K562 (cell line): ENCODE measurements around the gene IFTAP. TPM values are rescaled to one million over a fixed set of nuclear protein-coding genes. Genes with fewer than 3 reads are reported as not detected.

Source experiments
- ATAC-seq: fragments of 200-7000 bp; cut with Tn5 transposase; 3 replicates; pipeline ENCODE4 v1.9.1; 2020; ENCODE audit warnings: moderate library complexity
- BruUV-seq: library from RNA; stranded (reverse); fragments of 400-500 nt; replicated peaks from 2 replicates; lab custom pipeline; 2021; lab: Mats Ljungman, UMichigan
- CTCF ChIA-PET: fragments of 300-600 bp; formaldehyde crosslinking; extraction: SDS; loops from one replicate; lab custom pipeline; 2021; ENCODE audit warnings: low intra/inter-chr PET ratio; lab: Yijun Ruan, JAX
- POLR2A ChIA-PET: fragments of 300-600, 350-650 bp; sonication (Branson Sonifier 250); formaldehyde crosslinking; extraction: SDS; loops from one replicate; lab custom pipeline; 2021; ENCODE audit warnings: antibody characterized with exemption, inconsistent platforms; lab: Yijun Ruan, JAX
- DNase-seq, 4 experiments: peaks; one replicate each; pipeline versions ENCODE4 v3.0.0 to v3.0.0-alpha.2; 2011 to 2018; ENCODE audit warnings: low spot score in 3 of 4, mixed read lengths in 3 of 4; ENCODE audit errors: extremely low read depth in 1 of 4
- FAIRE-seq: peaks from 2 replicates; lab custom pipeline; 2011; peaks lifted over from hg19 to GRCh38; lab: Jason Lieb, UNC
- H2AFZ ChIP-seq: 2 replicates; pipeline ENCODE4 v1.6.0; 2011; ENCODE audit warnings: low read depth, low read length, control low read depth, inconsistent platforms
- H3K27ac ChIP-seq: fragments of 200-600 bp; 3 replicates; pipeline ENCODE4 v1.8.0; 2011; ENCODE audit warnings: low read depth, mild to moderate bottlenecking, control low read depth, inconsistent platforms, low read length, moderate library complexity, mixed read lengths; ENCODE audit errors: extremely low read depth
- H3K27me3 ChIP-seq, 2 experiments: fragments of 300-600 bp in 1 of 2; 2 replicates in 1 of 2; 3 replicates in 1 of 2; pipeline versions ENCODE4 v1.6.0 to v1.8.0; 2011; ENCODE audit warnings: inconsistent platforms in 2 of 2, low read length in 2 of 2, mild to moderate bottlenecking in 1 of 2, mixed read lengths in 1 of 2, moderate library complexity in 1 of 2; ENCODE audit not compliant: control insufficient read depth in 2 of 2, insufficient read depth in 2 of 2
- H3K36me3 ChIP-seq: fragments of 300-600 bp; 3 replicates; pipeline ENCODE4 v1.8.0; 2011; ENCODE audit warnings: mild to moderate bottlenecking, low read length, inconsistent platforms; ENCODE audit not compliant: control insufficient read depth, insufficient read depth
- H3K4me1 ChIP-seq, 2 experiments: fragments of 200-600 bp in 1 of 2; replicated peaks in 1 of 2; 2 replicates in 1 of 2; 3 replicates in 1 of 2; pipeline versions ENCODE4 v1.5.1 to v1.8.0; 2011; ENCODE audit warnings: inconsistent platforms in 2 of 2, low read length in 2 of 2, mild to moderate bottlenecking in 1 of 2, mixed read lengths in 1 of 2, moderate library complexity in 1 of 2; ENCODE audit not compliant: control insufficient read depth in 2 of 2, insufficient read depth in 2 of 2
- H3K4me2 ChIP-seq: 2 replicates; pipeline ENCODE4 v1.6.1; 2011; ENCODE audit warnings: low read length, control low read depth, inconsistent platforms, mixed read lengths; ENCODE audit not compliant: insufficient read depth
- H3K4me3 ChIP-seq: fragments of 200-600 bp; sonication (generic), shearing (Covaris generic); 2 replicates; pipeline ENCODE4 v1.5.1; 2016; ENCODE audit warnings: control low read depth, inconsistent platforms
- H3K79me2 ChIP-seq: fragments of 200-600 bp; 3 replicates; pipeline ENCODE4 v1.8.0; 2011; ENCODE audit warnings: low read length, inconsistent platforms; ENCODE audit not compliant: control insufficient read depth, insufficient read depth
- H3K9ac ChIP-seq, 2 experiments: 2 replicates each; pipeline versions ENCODE4 v1.6.0 to v1.6.1; 2011; ENCODE audit warnings: low read depth in 2 of 2, low read length in 2 of 2, control low read depth in 1 of 2, inconsistent platforms in 1 of 2, mild to moderate bottlenecking in 1 of 2, mixed read lengths in 1 of 2; ENCODE audit not compliant: insufficient read depth in 1 of 2
- H3K9me1 ChIP-seq: one replicate; pipeline ENCODE4 v1.6.0; 2011; ENCODE audit warnings: inconsistent platforms, mild to moderate bottlenecking, low read length, moderate library complexity; ENCODE audit not compliant: control insufficient read depth, insufficient read depth
- H3K9me3 ChIP-seq: replicated peaks from 2 replicates; pipeline ENCODE4 v1.5.1; 2011; ENCODE audit warnings: low read depth, low read length, inconsistent platforms; ENCODE audit not compliant: control insufficient read depth, insufficient read depth
- H4K20me1 ChIP-seq: replicated peaks from 2 replicates; pipeline ENCODE4 v1.6.1; 2011; ENCODE audit warnings: low read length, inconsistent platforms, mixed read lengths; ENCODE audit not compliant: control insufficient read depth, insufficient read depth
- CTCF ChIP-seq, 3 experiments: IDR thresholded peaks in 2 of 3; conservative IDR thresholded peaks in 1 of 3; 2 replicates each; pipeline ENCODE4 v1.5.1; 2011 to 2012; ENCODE audit warnings: low read length in 3 of 3, mild to moderate bottlenecking in 3 of 3, control low read depth in 2 of 3, improper control_type of control experiment in 1 of 3, inconsistent platforms in 1 of 3, low read depth in 1 of 3, mixed read lengths in 1 of 3, moderate library complexity in 1 of 3; ENCODE audit not compliant: insufficient read depth in 2 of 3
- RAD21 ChIP-seq, 2 experiments: fragments of 250-450 bp in 1 of 2; fragments of 450-650 bp in 1 of 2; sonication (Bioruptor Pico) in 1 of 2; formaldehyde crosslinking in 1 of 2; IDR thresholded peaks in 1 of 2; conservative IDR thresholded peaks in 1 of 2; 2 replicates each; pipeline versions ENCODE4 v1.4.0 to v1.8.0; 2020 to 2022; ENCODE audit warnings: mild to moderate bottlenecking in 2 of 2, moderate library complexity in 1 of 2
- ZBTB49 ChIP-seq: sonication (generic); formaldehyde crosslinking; IDR thresholded peaks from 2 replicates; pipeline ENCODE4 v1.8.0; 2022; ENCODE audit warnings: missing genetic modification reagents, mild to moderate bottlenecking, borderline replicate concordance
- WGBS: fragments of 100-300 bp; shearing (Covaris generic); methylation state at CpG from one replicate; pipeline ENCODE4 v1.1.6; 2016; ENCODE audit warnings: low coverage, mixed read lengths; ENCODE audit not compliant: insufficient coverage; ENCODE audit errors: missing lambda C conversion rate; 5-methylcytosine and 5-hydroxymethylcytosine counted together
- in situ Hi-C: fragments of 300-500 bp; cut with MboI; formaldehyde crosslinking; loops from 4 replicates; pipeline ENCODE4 v1.15.0; 2018; ENCODE audit warnings: inconsistent platforms, mixed read lengths
- intact Hi-C: fragments of 100-400 bp; cut with micrococcal nuclease; formaldehyde crosslinking; loops from 2 replicates; pipeline ENCODE4 v1.14.2; 2022
- polyA plus RNA-seq, 8 experiments: library from polyadenylated mRNA; depleted of rRNA in 4 of 8; stranded (reverse) in 5 of 8; unstranded in 3 of 8; fragments of >200 nt; fragmentation: Nextera tagmentation in 2 of 8; fragmentation: Illumina TruSeq in 1 of 8; extraction: Ambion mirVana in 2 of 8; extraction: Trizol in 1 of 8; gene quantifications; 2 replicates each; pipeline versions ENCODE4 v1.2.1 to v1.2.3, GENCODE V29; 2011 to 2014; ENCODE audit warnings: inconsistent platforms in 1 of 8, missing spikeins in 1 of 8
- total RNA-seq, 7 experiments: library from RNA; depleted of rRNA in 6 of 7; stranded (reverse); fragments of >200 nt in 6 of 7; fragmentation: Illumina TruSeq in 2 of 7; extraction: Trizol in 2 of 7; gene quantifications; 2 replicates each; pipeline versions ENCODE4 v1.2.1 to v1.2.3, GENCODE V29; 2011 to 2021; ENCODE audit warnings: low replicate concordance in 1 of 7

Gene IFTAP
- total and polyA plus RNA-seq, 9 of the 15 experiments (the other 6 are each of a cell fraction or from before 2014, with no cell fraction given): 9.2 to 30.0 (median 17.0) TPM

- Histone ChIP-seq H3K79me2 (no peaks in the 10 kb centered on the region), H3K36me3 (no peaks in the 10 kb centered on the region), H3K4me1 (peaks cover 3 to 7% of the 10 kb centered on the region in 2 experiments; a peak in 2 of 5 replicates), H3K4me3 (no peak overlapping the region), H3K9me3 (no peaks in the 10 kb centered on the region), H3K9me1 (no peaks in the 10 kb centered on the region), H3K9ac (no peak overlapping the region), H3K4me2 (no peak overlapping the region), H4K20me1 (no peaks in the 10 kb centered on the region), H3K27me3 (no peaks in the 10 kb centered on the region), H2AFZ (no peak overlapping the region), H3K27ac (no peak overlapping the region)
- intact Hi-C loops: no loop called here
- POLR2A ChIA-PET: interaction anchor here (0.6 kb wide), 1 partner anchor 278 kb away, joined by 3 read pairs; the partner anchor contains the start of gene COMMD9
- FAIRE-seq: no peak
- in situ Hi-C loops: no loop called here
- no TSS peak for BruUV-seq
- TF ChIP-seq ZBTB49 (no peak), RAD21 (CRISPR knock-in tag; conservative IDR thresholded peaks at IDR 0.05 in 1 of 2, IDR thresholded peaks at IDR 0.05 in 1 of 2) (peak; percentile 22 to 27; a peak in 2 of 4 replicates), CTCF (IDR thresholded peaks at IDR 0.05 in 2 of 3, conservative IDR thresholded peaks at IDR 0.05 in 1 of 3; ENCODE audit: insufficient read depth in 2 of 3, low read depth in 1 of 3, low read length in 3 of 3) (peak in 1 of 3 experiments; percentile 35; a peak in 1 of 6 replicates)
- WGBS: 11% methylated on average over 4 of the region's 4 CpGs
- ATAC-seq: no peak
- DNase-seq: no peak
- CTCF ChIA-PET: interaction anchor here (6.9 kb wide), 1 partner anchor 56 kb away, joined by 60 read pairs; no protein-coding TSS in a partner anchor
These were observed 27.8 kb upstream of the IFTAP start for GRCh38 chr11:36566407-36567053.
